ENCODE measurements around the gene CAPN7.

The CAPN7 gene

GRCh38 chr3:15290736-15291135 is 84.7 kb downstream of the CAPN7 start:
- peaks cover 0 to 17% (median 4%) of the 10 kb centered on the region in 5 donors for H3K36me3 ChIP-seq (ENCODE audit: control insufficient read depth in 5 of 5, insufficient read depth in 5 of 5, low read length in 5 of 5)
- no peak overlapping the region for H3K4me3 ChIP-seq (ENCODE audit: low read depth in 1 of 5, low read length in 5 of 5)
- H3K9me3 ChIP-seq (ENCODE audit: control insufficient read depth in 5 of 5, low read length in 5 of 5), result no peaks in the 10 kb centered on the region
- peaks cover 28 to 73% (median 65%) of the 10 kb centered on the region in 5 donors for H3K4me1 ChIP-seq (ENCODE audit: control insufficient read depth in 5 of 5, insufficient read depth in 5 of 5, low read length in 5 of 5)
- peak overlapping the region; percentile 71 for H3K27ac ChIP-seq (ENCODE audit: low read depth, low read length)
- no peak overlapping the region for H3K9ac ChIP-seq (ENCODE audit: low read length in 5 of 5)
- no peaks in the 10 kb centered on the region for H3K27me3 ChIP-seq (ENCODE audit: control insufficient read depth in 5 of 5, insufficient read depth in 4 of 5, low read length in 5 of 5)

- Histone ChIP-seq H3K27ac (ENCODE audit: low read depth, low read length) (peak overlapping the region; percentile 71), H3K9me3 (ENCODE audit: control insufficient read depth in 5 of 5, low read length in 5 of 5) (no peaks in the 10 kb centered on the region), H3K27me3 (ENCODE audit: control insufficient read depth in 5 of 5, insufficient read depth in 4 of 5, low read length in 5 of 5) (no peaks in the 10 kb centered on the region), H3K36me3 (ENCODE audit: control insufficient read depth in 5 of 5, insufficient read depth in 5 of 5, low read length in 5 of 5) (peaks cover 0 to 8% (median 4%) of the 10 kb centered on the region in 5 donors), H3K4me1 (ENCODE audit: control insufficient read depth in 5 of 5, insufficient read depth in 5 of 5, low read length in 5 of 5) (peaks cover 30 to 82% (median 71%) of the 10 kb centered on the region in 5 donors), H3K4me3 (ENCODE audit: low read depth in 1 of 5, low read length in 5 of 5) (peak overlapping the region in 1 of 5 donors; percentile 11), H3K9ac (ENCODE audit: low read length in 5 of 5) (peak overlapping the region in 3 of 5 donors; percentile 21 to 44 (median 38))
Measured at GRCh38 chr3:15291589-15292541, 85.8 kb downstream of the CAPN7 start.

- H3K27ac ChIP-seq (ENCODE audit: low read depth, low read length), result peak overlapping the region; percentile 71
- H3K4me1 ChIP-seq (ENCODE audit: control insufficient read depth in 5 of 5, insufficient read depth in 5 of 5, low read length in 5 of 5), result peaks cover 28 to 76% (median 60%) of the 10 kb centered on the region in 5 donors
- H3K27me3 ChIP-seq (ENCODE audit: control insufficient read depth in 5 of 5, insufficient read depth in 4 of 5, low read length in 5 of 5), result no peaks in the 10 kb centered on the region
- H3K4me3 ChIP-seq (ENCODE audit: low read depth in 1 of 5, low read length in 5 of 5), result no peak overlapping the region
- peak overlapping the region in 4 of 5 donors; percentile 1 to 56 (median 26) for H3K9ac ChIP-seq (ENCODE audit: low read length in 5 of 5)
- H3K36me3 ChIP-seq (ENCODE audit: control insufficient read depth in 5 of 5, insufficient read depth in 5 of 5, low read length in 5 of 5), result peaks cover 0 to 8% (median 3%) of the 10 kb centered on the region in 5 donors
- no peaks in the 10 kb centered on the region for H3K9me3 ChIP-seq (ENCODE audit: control insufficient read depth in 5 of 5, low read length in 5 of 5)
Measured at GRCh38 chr3:15292765-15293522, 86.9 kb downstream of the CAPN7 start.

- Histone ChIP-seq H3K4me3 (ENCODE audit: low read depth in 1 of 5, low read length in 5 of 5) (peak overlapping the region in 1 of 5 donors; percentile 13), H3K4me1 (ENCODE audit: control insufficient read depth in 5 of 5, insufficient read depth in 5 of 5, low read length in 5 of 5) (peaks cover 28 to 82% (median 64%) of the 10 kb centered on the region in 5 donors), H3K9ac (ENCODE audit: low read length in 5 of 5) (peak overlapping the region in 1 of 5 donors; percentile 55), H3K9me3 (ENCODE audit: control insufficient read depth in 5 of 5, low read length in 5 of 5) (no peaks in the 10 kb centered on the region), H3K27me3 (ENCODE audit: control insufficient read depth in 5 of 5, insufficient read depth in 4 of 5, low read length in 5 of 5) (no peaks in the 10 kb centered on the region), H3K27ac (ENCODE audit: low read depth, low read length) (peak overlapping the region; percentile 85), H3K36me3 (ENCODE audit: control insufficient read depth in 5 of 5, insufficient read depth in 5 of 5, low read length in 5 of 5) (peaks cover 0 to 11% (median 2%) of the 10 kb centered on the region in 5 donors)
Measured at GRCh38 chr3:15294929-15295328, 88.9 kb downstream of the CAPN7 start.

GRCh38 chr3:15295506-15295905 is 89.5 kb downstream of the CAPN7 start:
- Histone ChIP-seq H3K9me3 (ENCODE audit: control insufficient read depth in 5 of 5, low read length in 5 of 5) (no peaks in the 10 kb centered on the region), H3K4me1 (ENCODE audit: control insufficient read depth in 5 of 5, insufficient read depth in 5 of 5, low read length in 5 of 5) (peaks cover 29 to 84% (median 68%) of the 10 kb centered on the region in 5 donors), H3K4me3 (ENCODE audit: low read depth in 1 of 5, low read length in 5 of 5) (no peak overlapping the region), H3K36me3 (ENCODE audit: control insufficient read depth in 5 of 5, insufficient read depth in 5 of 5, low read length in 5 of 5) (peaks cover 0 to 13% (median 2%) of the 10 kb centered on the region in 5 donors), H3K27ac (ENCODE audit: low read depth, low read length) (peak overlapping the region; percentile 85), H3K27me3 (ENCODE audit: control insufficient read depth in 5 of 5, insufficient read depth in 4 of 5, low read length in 5 of 5) (no peaks in the 10 kb centered on the region), H3K9ac (ENCODE audit: low read length in 5 of 5) (peak overlapping the region in 1 of 5 donors; percentile 55)

- peak overlapping the region; percentile 75 for H3K27ac ChIP-seq (ENCODE audit: low read depth, low read length)
- H3K9ac ChIP-seq (ENCODE audit: low read length in 5 of 5), result no peak overlapping the region
- no peaks in the 10 kb centered on the region for H3K9me3 ChIP-seq (ENCODE audit: control insufficient read depth in 5 of 5, low read length in 5 of 5)
- H3K4me1 ChIP-seq (ENCODE audit: control insufficient read depth in 5 of 5, insufficient read depth in 5 of 5, low read length in 5 of 5), result peaks cover 22 to 71% (median 58%) of the 10 kb centered on the region in 5 donors
- no peaks in the 10 kb centered on the region for H3K27me3 ChIP-seq (ENCODE audit: control insufficient read depth in 5 of 5, insufficient read depth in 4 of 5, low read length in 5 of 5)
- H3K36me3 ChIP-seq (ENCODE audit: control insufficient read depth in 5 of 5, insufficient read depth in 5 of 5, low read length in 5 of 5), result peaks cover 0 to 31% (median 14%) of the 10 kb centered on the region in 5 donors
- no peak overlapping the region for H3K4me3 ChIP-seq (ENCODE audit: low read depth in 1 of 5, low read length in 5 of 5)
Measured at GRCh38 chr3:15297608-15298350, 91.7 kb downstream of the CAPN7 start.

GRCh38 chr3:15298504-15298903 is 92.5 kb downstream of the CAPN7 start:
- Histone ChIP-seq H3K27ac (ENCODE audit: low read depth, low read length) (peak overlapping the region; percentile 75), H3K27me3 (ENCODE audit: control insufficient read depth in 5 of 5, insufficient read depth in 4 of 5, low read length in 5 of 5) (no peaks in the 10 kb centered on the region), H3K36me3 (ENCODE audit: control insufficient read depth in 5 of 5, insufficient read depth in 5 of 5, low read length in 5 of 5) (peaks cover 0 to 38% (median 21%) of the 10 kb centered on the region in 5 donors), H3K9me3 (ENCODE audit: control insufficient read depth in 5 of 5, low read length in 5 of 5) (no peaks in the 10 kb centered on the region), H3K4me1 (ENCODE audit: control insufficient read depth in 5 of 5, insufficient read depth in 5 of 5, low read length in 5 of 5) (peaks cover 14 to 64% (median 51%) of the 10 kb centered on the region in 5 donors), H3K9ac (ENCODE audit: low read length in 5 of 5) (no peak overlapping the region), H3K4me3 (ENCODE audit: low read depth in 1 of 5, low read length in 5 of 5) (no peak overlapping the region)

GRCh38 chr3:15299036-15299435 is 93.0 kb downstream of the CAPN7 start:
- H3K9me3 ChIP-seq (ENCODE audit: control insufficient read depth in 5 of 5, low read length in 5 of 5), result no peaks in the 10 kb centered on the region
- peaks cover 12 to 60% (median 49%) of the 10 kb centered on the region in 5 donors for H3K4me1 ChIP-seq (ENCODE audit: control insufficient read depth in 5 of 5, insufficient read depth in 5 of 5, low read length in 5 of 5)
- H3K27me3 ChIP-seq (ENCODE audit: control insufficient read depth in 5 of 5, insufficient read depth in 4 of 5, low read length in 5 of 5), result no peaks in the 10 kb centered on the region
- no peak overlapping the region for H3K9ac ChIP-seq (ENCODE audit: low read length in 5 of 5)
- H3K36me3 ChIP-seq (ENCODE audit: control insufficient read depth in 5 of 5, insufficient read depth in 5 of 5, low read length in 5 of 5), result peaks cover 0 to 44% (median 26%) of the 10 kb centered on the region in 5 donors
- H3K4me3 ChIP-seq (ENCODE audit: low read depth in 1 of 5, low read length in 5 of 5), result no peak overlapping the region
- peak overlapping the region; percentile 75 for H3K27ac ChIP-seq (ENCODE audit: low read depth, low read length)

GRCh38 chr3:15300323-15301078 is 94.5 kb downstream of the CAPN7 start:
- Histone ChIP-seq H3K9ac (ENCODE audit: low read length in 5 of 5) (no peak overlapping the region), H3K27ac (ENCODE audit: low read depth, low read length) (peak overlapping the region; percentile 75), H3K4me3 (ENCODE audit: low read depth in 1 of 5, low read length in 5 of 5) (peak overlapping the region in 1 of 5 donors; percentile 4), H3K4me1 (ENCODE audit: control insufficient read depth in 5 of 5, insufficient read depth in 5 of 5, low read length in 5 of 5) (peaks cover 8 to 49% (median 36%) of the 10 kb centered on the region in 5 donors), H3K9me3 (ENCODE audit: control insufficient read depth in 5 of 5, low read length in 5 of 5) (no peaks in the 10 kb centered on the region), H3K36me3 (ENCODE audit: control insufficient read depth in 5 of 5, insufficient read depth in 5 of 5, low read length in 5 of 5) (peaks cover 0 to 40% (median 29%) of the 10 kb centered on the region in 5 donors), H3K27me3 (ENCODE audit: control insufficient read depth in 5 of 5, insufficient read depth in 4 of 5, low read length in 5 of 5) (no peaks in the 10 kb centered on the region)

All from subcutaneous abdominal adipose tissue (tissue), 5 donors.